ENCODE data around the gene TAOK3.
"Not testable (repeated sequence)": the region's sequence is repeated elsewhere in the genome, so short reads cannot be mapped to it uniquely, and the experiment has no call there.

The TAOK3 gene

GRCh38 chr12:118358612-118359540 lies 13.8 kb downstream of the TAOK3 start:
- no peak overlapping the region for H3K4me3 ChIP-seq (ENCODE audit: low read length)
- TF ChIP-seq, protein P1, sequence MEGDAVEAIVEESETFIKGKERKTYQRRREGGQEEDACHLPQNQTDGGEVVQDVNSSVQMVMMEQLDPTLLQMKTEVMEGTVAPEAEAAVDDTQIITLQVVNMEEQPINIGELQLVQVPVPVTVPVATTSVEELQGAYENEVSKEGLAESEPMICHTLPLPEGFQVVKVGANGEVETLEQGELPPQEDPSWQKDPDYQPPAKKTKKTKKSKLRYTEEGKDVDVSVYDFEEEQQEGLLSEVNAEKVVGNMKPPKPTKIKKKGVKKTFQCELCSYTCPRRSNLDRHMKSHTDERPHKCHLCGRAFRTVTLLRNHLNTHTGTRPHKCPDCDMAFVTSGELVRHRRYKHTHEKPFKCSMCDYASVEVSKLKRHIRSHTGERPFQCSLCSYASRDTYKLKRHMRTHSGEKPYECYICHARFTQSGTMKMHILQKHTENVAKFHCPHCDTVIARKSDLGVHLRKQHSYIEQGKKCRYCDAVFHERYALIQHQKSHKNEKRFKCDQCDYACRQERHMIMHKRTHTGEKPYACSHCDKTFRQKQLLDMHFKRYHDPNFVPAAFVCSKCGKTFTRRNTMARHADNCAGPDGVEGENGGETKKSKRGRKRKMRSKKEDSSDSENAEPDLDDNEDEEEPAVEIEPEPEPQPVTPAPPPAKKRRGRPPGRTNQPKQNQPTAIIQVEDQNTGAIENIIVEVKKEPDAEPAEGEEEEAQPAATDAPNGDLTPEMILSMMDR (conservative IDR thresholded peaks at IDR 0.05; ENCODE audit: low read depth, low read length), result no peak
- no peak for DNase-seq (ENCODE audit: low read depth)

DNA sequence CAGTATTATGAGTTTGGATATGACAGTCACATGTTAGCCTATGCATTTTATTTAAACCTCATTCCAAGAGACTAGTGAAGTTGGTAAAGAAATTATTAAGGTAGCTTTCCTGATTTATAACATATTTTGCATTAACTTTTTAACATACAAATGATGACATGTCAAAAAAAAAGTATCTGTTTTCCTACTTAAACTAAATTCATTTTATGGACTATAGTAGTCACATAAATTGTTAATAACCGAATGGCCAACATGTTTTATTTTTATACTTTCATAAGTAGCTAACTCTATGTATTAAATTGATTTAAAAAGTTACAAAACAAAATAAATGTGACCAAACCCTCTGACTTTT lies 14.7 kb downstream of the TAOK3 start:
- no peak overlapping the region for H3K4me3 ChIP-seq (ENCODE audit: low read length)
- TF ChIP-seq, protein P1 (conservative IDR thresholded peaks at IDR 0.05; ENCODE audit: low read depth, low read length), result no peak
- DNase-seq (ENCODE audit: low read depth), result no peak

DNA sequence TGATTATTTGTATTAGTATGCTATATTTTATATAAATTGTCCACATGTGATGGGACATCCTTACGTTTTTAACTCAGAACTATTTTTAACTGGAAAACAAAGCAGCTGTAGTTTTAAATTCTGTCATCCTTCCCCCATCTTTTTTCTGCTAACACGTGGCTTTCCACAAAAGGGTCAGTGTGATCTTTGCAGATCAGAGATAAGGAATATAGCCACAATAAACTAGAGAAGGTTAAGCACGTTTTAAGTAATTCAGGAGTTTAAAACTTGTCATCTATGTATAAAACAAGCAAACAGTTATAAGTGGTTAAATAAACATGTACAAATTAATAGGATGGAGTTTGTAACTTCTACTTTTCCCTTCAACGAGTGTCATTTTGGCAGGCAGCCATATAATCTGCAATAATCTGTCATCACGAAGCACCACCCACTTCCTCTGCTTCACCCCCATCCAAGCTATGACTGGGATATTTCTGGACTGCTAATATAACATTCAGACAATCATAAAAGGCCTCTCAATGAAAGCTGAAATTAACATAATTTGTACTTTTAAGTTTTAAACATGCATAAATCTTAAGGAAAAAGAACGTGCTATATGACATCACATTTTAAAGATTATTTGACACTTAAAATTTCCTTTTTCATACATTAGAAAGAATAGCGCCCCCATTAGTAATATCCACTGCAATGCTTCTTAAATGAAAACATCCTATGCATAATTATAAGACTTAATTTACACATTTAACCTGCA lies 15.3 kb downstream of the TAOK3 start:
- H3K4me3 ChIP-seq (ENCODE audit: low read length), result no peak overlapping the region
- no peak for DNase-seq (ENCODE audit: low read depth)
- TF ChIP-seq, protein P1 (conservative IDR thresholded peaks at IDR 0.05; ENCODE audit: low read depth, low read length), result no peak

GRCh38 chr12:118356809-118357256 lies 15.9 kb downstream of the TAOK3 start:
- TF ChIP-seq, protein P1 (conservative IDR thresholded peaks at IDR 0.05; ENCODE audit: low read depth, low read length), result no peak
- no peak for DNase-seq (ENCODE audit: low read depth)
- no peak overlapping the region for H3K4me3 ChIP-seq (ENCODE audit: low read length)

- TF ChIP-seq, protein P1 (conservative IDR thresholded peaks at IDR 0.05; ENCODE audit: low read depth, low read length), result no peak
- H3K4me3 ChIP-seq (ENCODE audit: low read length), result no peak overlapping the region
- no peak for DNase-seq (ENCODE audit: low read depth)
Measured at GRCh38 chr12:118355843-118356242, 16.9 kb downstream of the TAOK3 start.

GRCh38 chr12:118354903-118355302 lies 17.8 kb downstream of the TAOK3 start:
- TF ChIP-seq, protein P1 (conservative IDR thresholded peaks at IDR 0.05; ENCODE audit: low read depth, low read length), result no peak
- no peak for DNase-seq (ENCODE audit: low read depth)
- no peak overlapping the region for H3K4me3 ChIP-seq (ENCODE audit: low read length)

GRCh38 chr12:118354503-118354902 lies 18.2 kb downstream of the TAOK3 start:
- DNase-seq (ENCODE audit: low read depth); H3K4me3 ChIP-seq (ENCODE audit: low read length): not testable (repeated sequence)

All from retinal pigment epithelial cell (primary cell).